ENCODE results near the gene TMEM63A.

DNA sequence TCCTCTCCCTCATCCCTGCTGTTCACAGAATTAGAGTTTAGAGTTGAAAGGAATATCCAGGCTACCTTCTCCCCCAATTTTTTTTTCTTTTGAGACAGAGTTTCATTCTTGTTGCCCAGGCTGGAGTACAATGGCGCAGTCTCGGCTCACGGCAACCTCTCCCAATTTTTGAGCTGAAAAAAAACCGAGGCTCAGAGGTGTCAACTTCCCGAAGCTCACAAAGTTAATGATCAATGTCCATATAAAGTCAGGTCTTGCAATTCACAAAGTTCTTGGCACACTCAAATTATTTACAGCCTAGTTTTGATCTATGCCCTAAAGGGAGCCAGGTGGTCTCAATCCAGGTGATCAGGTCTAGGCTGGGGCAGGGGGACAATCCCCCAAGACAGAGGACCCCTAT, 7.6 kb upstream of the TMEM63A start:
- TF ChIP-seq, protein P1, sequence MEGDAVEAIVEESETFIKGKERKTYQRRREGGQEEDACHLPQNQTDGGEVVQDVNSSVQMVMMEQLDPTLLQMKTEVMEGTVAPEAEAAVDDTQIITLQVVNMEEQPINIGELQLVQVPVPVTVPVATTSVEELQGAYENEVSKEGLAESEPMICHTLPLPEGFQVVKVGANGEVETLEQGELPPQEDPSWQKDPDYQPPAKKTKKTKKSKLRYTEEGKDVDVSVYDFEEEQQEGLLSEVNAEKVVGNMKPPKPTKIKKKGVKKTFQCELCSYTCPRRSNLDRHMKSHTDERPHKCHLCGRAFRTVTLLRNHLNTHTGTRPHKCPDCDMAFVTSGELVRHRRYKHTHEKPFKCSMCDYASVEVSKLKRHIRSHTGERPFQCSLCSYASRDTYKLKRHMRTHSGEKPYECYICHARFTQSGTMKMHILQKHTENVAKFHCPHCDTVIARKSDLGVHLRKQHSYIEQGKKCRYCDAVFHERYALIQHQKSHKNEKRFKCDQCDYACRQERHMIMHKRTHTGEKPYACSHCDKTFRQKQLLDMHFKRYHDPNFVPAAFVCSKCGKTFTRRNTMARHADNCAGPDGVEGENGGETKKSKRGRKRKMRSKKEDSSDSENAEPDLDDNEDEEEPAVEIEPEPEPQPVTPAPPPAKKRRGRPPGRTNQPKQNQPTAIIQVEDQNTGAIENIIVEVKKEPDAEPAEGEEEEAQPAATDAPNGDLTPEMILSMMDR (IDR thresholded peaks at IDR 0.05), result no peak
- TF ChIP-seq, protein P2, sequence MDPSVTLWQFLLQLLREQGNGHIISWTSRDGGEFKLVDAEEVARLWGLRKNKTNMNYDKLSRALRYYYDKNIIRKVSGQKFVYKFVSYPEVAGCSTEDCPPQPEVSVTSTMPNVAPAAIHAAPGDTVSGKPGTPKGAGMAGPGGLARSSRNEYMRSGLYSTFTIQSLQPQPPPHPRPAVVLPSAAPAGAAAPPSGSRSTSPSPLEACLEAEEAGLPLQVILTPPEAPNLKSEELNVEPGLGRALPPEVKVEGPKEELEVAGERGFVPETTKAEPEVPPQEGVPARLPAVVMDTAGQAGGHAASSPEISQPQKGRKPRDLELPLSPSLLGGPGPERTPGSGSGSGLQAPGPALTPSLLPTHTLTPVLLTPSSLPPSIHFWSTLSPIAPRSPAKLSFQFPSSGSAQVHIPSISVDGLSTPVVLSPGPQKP (IDR thresholded peaks at IDR 0.05; ENCODE audit: low read depth, low read length), result no peak
- TF ChIP-seq JUNB (IDR thresholded peaks at IDR 0.05), result no peak
- no peak for TF ChIP-seq RCOR1 (IDR thresholded peaks at IDR 0.05; ENCODE audit: low read depth, low read length)
- TF ChIP-seq, protein P3, sequence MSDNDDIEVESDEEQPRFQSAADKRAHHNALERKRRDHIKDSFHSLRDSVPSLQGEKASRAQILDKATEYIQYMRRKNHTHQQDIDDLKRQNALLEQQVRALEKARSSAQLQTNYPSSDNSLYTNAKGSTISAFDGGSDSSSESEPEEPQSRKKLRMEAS (IDR thresholded peaks at IDR 0.05), result no peak
- no peak for TF ChIP-seq EP300 (IDR thresholded peaks at IDR 0.05)
- no peak for TF ChIP-seq KDM1A (IDR thresholded peaks at IDR 0.05; ENCODE audit: low read depth)
